Gastrocnemius medialis (tissue), 4 donors: Measurements from ENCODE around the gene TLCD4. TPM values are rescaled to one million over a fixed set of nuclear protein-coding genes. Genes with fewer than 3 reads are reported as not detected.
A peak's percentile ranks its signal among the peaks of the same experiment; 100 is the strongest.

ENCODE experiments used
- ATAC-seq, 2 donors: fragments of 150-250 bp; one replicate each; pipeline ENCODE4 v1.9.1; 2016
- DNase-seq, 2 donors: peaks; one replicate each; pipeline ENCODE4 v3.0.0-alpha.2; 2019
- H3K27ac ChIP-seq, 4 donors: fragments of 200-600 bp; sonication (generic); 1 replicate in 1 of 4; 2 replicates in 3 of 4; pipeline ENCODE4 v1.5.1; 2016 to 2018; ENCODE audit warnings: mild to moderate bottlenecking in 2 of 4, moderate library complexity in 1 of 4
- H3K27me3 ChIP-seq, 3 donors: fragments of 200-600 bp; sonication (generic) in 2 of 3; 1 replicate in 1 of 3; 2 replicates in 2 of 3; pipeline versions ENCODE4 v1.5.1 to v1.6.0; 2016 to 2019; ENCODE audit warnings: mild to moderate bottlenecking in 1 of 3, moderate library complexity in 1 of 3
- H3K36me3 ChIP-seq, 2 donors: fragments of 200-600 bp; sonication (generic) in 1 of 2; one replicate each; pipeline ENCODE4 v1.5.1; 2017 to 2018
- H3K4me1 ChIP-seq, 2 donors: fragments of 200-600 bp; sonication (generic) in 1 of 2; one replicate each; pipeline ENCODE4 v1.5.1; 2016 to 2017; ENCODE audit warnings: mild to moderate bottlenecking in 2 of 2
- H3K4me3 ChIP-seq, 4 donors: fragments of 200-600 bp; sonication (generic) in 3 of 4; 1 replicate in 1 of 4; 2 replicates in 3 of 4; pipeline ENCODE4 v1.5.1; 2016 to 2019; ENCODE audit warnings: mild to moderate bottlenecking in 2 of 4
- H3K9me3 ChIP-seq, 3 donors: fragments of 200-600 bp; sonication (generic) in 2 of 3; 1 replicate in 1 of 3; 2 replicates in 2 of 3; pipeline ENCODE4 v1.5.1; 2016 to 2019
- POLR2A ChIP-seq, 2 donors: fragments of 450-650 bp; IDR thresholded peaks; one replicate each; pipeline ENCODE4 v1.6.1; 2017; ENCODE audit warnings: antibody characterized with exemption in 2 of 2, mild to moderate bottlenecking in 2 of 2, moderate library complexity in 2 of 2
- in situ Hi-C, 4 donors: fragments of 200-750 bp; cut with MboI; loops; one replicate each; pipeline versions ENCODE4 v1.15.0 to v1.8.0; 2017; ENCODE audit warnings: low sequenced_read_pairs in 4 of 4
- intact Hi-C: fragments of 100-400 bp; cut with DNase I; formaldehyde crosslinking; loops from one replicate; pipeline ENCODE4 v1.15.1; 2023; ENCODE audit warnings: low total_unique reads
- total RNA-seq, 4 donors: library from RNA; depleted of rRNA; stranded (reverse); fragments of >200 nt; gene quantifications; one replicate each; pipeline versions ENCODE4 v1.1.0 to v1.2.3, GENCODE V29; 2016
- TF ChIP-seq, protein P1 (sequence below), 5 experiments: fragments of 450-650 bp in 3 of 5; fragments of 200-600 bp in 2 of 5; sonication (generic) in 2 of 5; IDR thresholded peaks in 4 of 5; conservative IDR thresholded peaks in 1 of 5; 1 replicate in 4 of 5; 2 replicates in 1 of 5; pipeline ENCODE4 v1.5.1; 2016 to 2019; ENCODE audit warnings: antibody characterized with exemption in 5 of 5, mild to moderate bottlenecking in 3 of 5, moderate library complexity in 3 of 5

Gene TLCD4
- total RNA-seq, 4 donors from 2014 or later: 9.8 to 12.1 (median 11.0) TPM

DNA sequence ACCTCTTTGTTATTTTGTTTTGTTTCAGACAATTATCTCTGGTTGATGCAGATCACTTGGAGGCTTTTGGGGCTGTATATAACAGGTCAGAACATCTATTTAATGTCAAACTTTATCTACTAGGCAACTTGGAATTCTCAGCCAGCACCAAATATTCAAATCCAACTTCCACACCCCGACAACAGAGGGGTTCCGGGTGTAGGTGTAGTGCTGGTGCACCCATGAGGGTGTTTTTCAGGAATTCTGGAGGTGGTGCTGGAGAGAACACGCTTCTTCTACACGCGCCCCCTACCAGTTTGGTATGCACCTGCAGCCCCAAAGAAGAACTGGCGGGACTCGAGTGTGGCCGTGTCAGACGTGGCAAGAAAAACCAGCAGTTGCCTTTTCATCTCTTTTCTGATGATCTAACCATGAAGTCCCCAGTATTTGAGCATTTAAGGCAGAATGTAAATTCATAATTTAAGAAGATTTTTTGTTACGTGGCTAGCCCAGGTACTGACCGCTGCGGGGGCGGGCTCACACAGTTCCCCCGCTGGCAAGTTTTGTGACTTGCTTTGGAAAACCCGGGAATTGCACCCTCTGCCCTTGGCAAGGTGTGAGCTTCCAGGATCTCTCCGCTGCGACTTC, 462 bp upstream of the TLCD4 start:
- Histone ChIP-seq H3K9me3 (no peaks in the 10 kb centered on the region), H3K27ac (peak overlapping the region; percentile 70 to 89 (median 84)), H3K36me3 (no peaks in the 10 kb centered on the region), H3K4me1 (peaks cover 4 to 14% of the 10 kb centered on the region in 2 donors), H3K4me3 (peak overlapping the region; percentile 62 to 86 (median 69)), H3K27me3 (no peaks in the 10 kb centered on the region)
- intact Hi-C loops: loop anchor here (1.0 to 5.0 kb wide), 4 partner anchors 43 to 699 kb away; partner anchors contain the start of genes ABCD3 and RWDD3
- peak; percentile 62 to 72 for ATAC-seq
- peak; percentile 6 to 34 for DNase-seq
- TF ChIP-seq POLR2A (IDR thresholded peaks at IDR 0.05): no peak
- TF ChIP-seq, protein P1, sequence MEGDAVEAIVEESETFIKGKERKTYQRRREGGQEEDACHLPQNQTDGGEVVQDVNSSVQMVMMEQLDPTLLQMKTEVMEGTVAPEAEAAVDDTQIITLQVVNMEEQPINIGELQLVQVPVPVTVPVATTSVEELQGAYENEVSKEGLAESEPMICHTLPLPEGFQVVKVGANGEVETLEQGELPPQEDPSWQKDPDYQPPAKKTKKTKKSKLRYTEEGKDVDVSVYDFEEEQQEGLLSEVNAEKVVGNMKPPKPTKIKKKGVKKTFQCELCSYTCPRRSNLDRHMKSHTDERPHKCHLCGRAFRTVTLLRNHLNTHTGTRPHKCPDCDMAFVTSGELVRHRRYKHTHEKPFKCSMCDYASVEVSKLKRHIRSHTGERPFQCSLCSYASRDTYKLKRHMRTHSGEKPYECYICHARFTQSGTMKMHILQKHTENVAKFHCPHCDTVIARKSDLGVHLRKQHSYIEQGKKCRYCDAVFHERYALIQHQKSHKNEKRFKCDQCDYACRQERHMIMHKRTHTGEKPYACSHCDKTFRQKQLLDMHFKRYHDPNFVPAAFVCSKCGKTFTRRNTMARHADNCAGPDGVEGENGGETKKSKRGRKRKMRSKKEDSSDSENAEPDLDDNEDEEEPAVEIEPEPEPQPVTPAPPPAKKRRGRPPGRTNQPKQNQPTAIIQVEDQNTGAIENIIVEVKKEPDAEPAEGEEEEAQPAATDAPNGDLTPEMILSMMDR (IDR thresholded peaks at IDR 0.05 in 4 of 5, conservative IDR thresholded peaks at IDR 0.05 in 1 of 5): peak; percentile 24 to 70 (median 44)
- in situ Hi-C loops: no loop called here

DNA sequence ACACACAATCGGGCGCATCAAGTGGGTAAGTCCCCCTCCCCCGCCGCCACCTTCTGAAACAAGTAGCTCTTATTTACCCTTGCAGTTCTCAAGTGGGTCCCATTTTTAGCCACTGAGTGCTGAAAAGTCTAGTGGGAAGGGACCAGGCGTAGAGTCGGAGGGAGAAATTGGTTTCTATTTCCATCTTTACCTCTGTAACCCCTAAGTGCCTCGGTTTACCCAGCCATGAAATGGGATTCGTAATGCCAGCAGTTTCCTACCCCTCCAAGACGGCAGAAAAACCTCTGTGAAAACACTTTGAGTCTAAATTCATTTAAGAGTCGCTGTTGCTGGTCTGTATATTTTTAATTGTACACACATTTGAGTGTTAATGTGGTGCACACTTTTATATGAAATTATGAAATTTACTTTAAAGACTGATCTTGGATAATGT, 928 bp downstream of the TLCD4 start:
- TF ChIP-seq POLR2A (IDR thresholded peaks at IDR 0.05): no peak
- TF ChIP-seq, protein P1 (IDR thresholded peaks at IDR 0.05 in 4 of 5, conservative IDR thresholded peaks at IDR 0.05 in 1 of 5): no peak
- Histone ChIP-seq H3K9me3 (no peaks in the 10 kb centered on the region), H3K27me3 (no peaks in the 10 kb centered on the region), H3K4me3 (peak overlapping the region; percentile 62 to 86 (median 69)), H3K27ac (peak overlapping the region in 2 of 4 donors; percentile 70 to 87), H3K4me1 (peaks cover 4 to 14% of the 10 kb centered on the region in 2 donors), H3K36me3 (no peaks in the 10 kb centered on the region)
- ATAC-seq (no peak), DNase-seq (peak in 1 of 2 donors; percentile 17)
- in situ Hi-C loops: no loop called here
- intact Hi-C loops: loop anchor here (5.0 kb wide), 2 partner anchors 129 to 701 kb away; partner anchors contain the start of gene ABCD3

DNA sequence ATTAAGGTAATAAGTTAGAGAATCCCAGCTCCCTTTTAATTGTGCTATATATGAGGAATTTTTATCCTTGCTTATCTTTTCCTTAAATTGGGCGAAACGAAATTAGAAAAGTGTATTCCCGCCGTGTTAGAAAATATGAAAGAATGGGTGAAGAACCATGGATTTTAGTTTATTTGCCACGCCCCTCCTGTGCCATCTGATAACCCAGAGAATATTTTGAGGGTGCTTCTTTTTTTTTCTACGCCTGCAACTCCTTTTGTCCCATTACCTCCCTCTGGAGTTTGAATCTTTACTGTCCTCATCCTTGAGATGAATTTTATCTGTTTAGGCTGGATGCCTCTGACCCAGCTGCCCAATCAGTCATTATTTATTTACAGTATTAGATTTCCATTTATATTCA, 1.6 kb downstream of the TLCD4 start:
- Histone ChIP-seq H3K27me3 (no peaks in the 10 kb centered on the region), H3K4me3 (peak overlapping the region in 1 of 4 donors; percentile 67), H3K27ac (no peak overlapping the region), H3K9me3 (no peaks in the 10 kb centered on the region), H3K36me3 (no peaks in the 10 kb centered on the region), H3K4me1 (peaks cover 4 to 14% of the 10 kb centered on the region in 2 donors)
- intact Hi-C loops (loop anchor here (5.0 kb wide), 2 partner anchors 129 to 701 kb away; partner anchors contain the start of gene ABCD3), in situ Hi-C loops (no loop called here)
- ATAC-seq (no peak), DNase-seq (no peak)
- TF ChIP-seq POLR2A (IDR thresholded peaks at IDR 0.05): no peak

DNA sequence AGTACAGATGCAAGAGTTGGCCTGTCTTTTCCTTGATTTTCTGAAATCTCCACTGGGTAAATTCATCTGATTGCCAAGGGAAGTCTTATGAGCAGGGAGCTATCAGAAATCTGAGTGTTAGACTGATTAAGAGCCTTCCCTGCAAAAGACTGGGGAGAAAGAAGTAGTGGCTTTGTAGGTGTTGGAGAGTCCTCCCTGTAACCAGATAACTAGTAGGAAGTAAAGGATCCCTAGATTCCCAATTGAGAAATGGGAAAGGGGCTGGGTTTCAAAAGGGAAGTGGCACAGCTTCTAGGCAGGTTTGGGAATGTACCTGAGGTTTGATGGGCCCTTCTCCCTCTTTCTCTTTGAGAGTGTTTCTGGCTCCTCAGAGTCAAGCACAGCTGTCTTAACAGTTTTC, 2.1 kb downstream of the TLCD4 start:
- Histone ChIP-seq H3K36me3 (no peaks in the 10 kb centered on the region), H3K4me3 (no peak overlapping the region), H3K9me3 (no peaks in the 10 kb centered on the region), H3K27ac (no peak overlapping the region), H3K27me3 (no peaks in the 10 kb centered on the region), H3K4me1 (peaks cover 9 to 18% of the 10 kb centered on the region in 2 donors)
- TF ChIP-seq, protein P1 (IDR thresholded peaks at IDR 0.05 in 4 of 5, conservative IDR thresholded peaks at IDR 0.05 in 1 of 5): no peak
- no peak for TF ChIP-seq POLR2A (IDR thresholded peaks at IDR 0.05)
- intact Hi-C loops: loop anchor here (5.0 kb wide), 2 partner anchors 128 to 702 kb away; partner anchors contain the start of gene ABCD3
- in situ Hi-C loops: no loop called here
- ATAC-seq (no peak), DNase-seq (no peak)

DNA sequence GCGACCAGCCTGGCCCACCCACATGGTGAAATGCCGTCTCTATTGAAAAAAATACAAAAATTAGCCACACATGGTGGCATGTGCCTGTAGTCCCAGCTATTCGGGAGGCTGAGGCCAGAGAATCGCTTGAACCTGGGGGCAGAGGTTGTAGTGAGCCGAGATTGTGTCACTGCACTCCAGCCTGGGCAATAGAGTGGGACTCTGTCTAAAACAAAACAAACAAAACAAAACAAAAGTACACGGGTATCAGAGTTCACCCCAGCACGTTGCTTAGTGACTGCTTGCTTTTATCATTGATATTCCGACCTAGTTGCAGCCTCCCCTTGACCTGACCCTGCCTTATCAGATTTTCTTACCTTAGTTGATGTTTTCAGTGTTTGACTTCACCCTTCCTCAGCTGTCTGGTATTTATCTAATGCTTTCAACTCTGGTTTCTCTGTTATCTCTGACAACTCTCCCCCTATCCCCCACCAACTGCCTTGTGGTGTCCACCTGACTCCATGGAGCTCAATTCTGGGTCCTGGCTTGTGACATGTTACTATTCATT, 5.1 kb downstream of the TLCD4 start:
- ATAC-seq: no peak
- DNase-seq: no peak
- Histone ChIP-seq H3K9me3 (no peaks in the 10 kb centered on the region), H3K4me3 (no peak overlapping the region), H3K27me3 (no peaks in the 10 kb centered on the region), H3K36me3 (no peaks in the 10 kb centered on the region), H3K4me1 (peaks cover 13 to 23% of the 10 kb centered on the region in 2 donors), H3K27ac (no peak overlapping the region)
- intact Hi-C loops (no loop called here), in situ Hi-C loops (no loop called here)
- TF ChIP-seq, protein P1 (IDR thresholded peaks at IDR 0.05 in 4 of 5, conservative IDR thresholded peaks at IDR 0.05 in 1 of 5): no peak
- no peak for TF ChIP-seq POLR2A (IDR thresholded peaks at IDR 0.05)
